Activated CD8-positive, alpha-beta memory T cell treated with anti-CD3 and anti-CD28 coated beads, Interleukin-2, amount 50 U/mL, for 1 hour (primary cell): ENCODE results near the gene TYMP.

ENCODE experiments used
- DNase-seq: peaks from one replicate; pipeline ENCODE4 v3.0.0-alpha.2; 2020; ENCODE audit errors: extremely low read depth

The TYMP gene

GRCh38 chr22:50505776-50506610, 23.8 kb downstream of the TYMP start:
- DNase-seq, result no peak

GRCh38 chr22:50505276-50505775, 24.5 kb downstream of the TYMP start:
- no peak for DNase-seq

GRCh38 chr22:50504369-50505211, 25.2 kb downstream of the TYMP start:
- DNase-seq, result no peak

GRCh38 chr22:50503475-50504145, 26.2 kb downstream of the TYMP start:
- no peak for DNase-seq

- no peak for DNase-seq
Measured at GRCh38 chr22:50502628-50503474, 27.0 kb downstream of the TYMP start.

- no peak for DNase-seq
Measured at GRCh38 chr22:50502096-50502495, 27.7 kb downstream of the TYMP start.

GRCh38 chr22:50500452-50500851, 29.4 kb downstream of the TYMP start:
- DNase-seq, result no peak

GRCh38 chr22:50498322-50498890, 31.4 kb downstream of the TYMP start:
- DNase-seq, result peak; percentile 29

- no peak for DNase-seq
Measured at GRCh38 chr22:50497093-50497492, 32.7 kb downstream of the TYMP start.

- DNase-seq, result no peak
Measured at GRCh38 chr22:50490531-50491308, 39.1 kb downstream of the TYMP start.

GRCh38 chr22:50489363-50490243, 40.2 kb downstream of the TYMP start:
- DNase-seq, result no peak

- no peak for DNase-seq
Measured at GRCh38 chr22:50488886-50489285, 40.9 kb downstream of the TYMP start.

- no peak for DNase-seq
Measured at GRCh38 chr22:50488006-50488677, 41.7 kb downstream of the TYMP start.

- no peak for DNase-seq
Measured at GRCh38 chr22:50487290-50488005, 42.4 kb downstream of the TYMP start.

- no peak for DNase-seq
Measured at GRCh38 chr22:50486561-50487289, 43.1 kb downstream of the TYMP start, which contains the start of gene MIOX. MIOX (plus strand) TSS chr22:50486859; CDS start chr22:50486898, 39 bp downstream.

- no peak for DNase-seq
Measured at GRCh38 chr22:50485221-50486131, 44.3 kb downstream of the TYMP start.
